SK-N-MC (cell line): Measurements from ENCODE around the gene FILIP1.

Source experiments
- EZH2 ChIP-seq: fragments of 200-600 bp; sonication (generic); IDR thresholded peaks from one replicate; pipeline ENCODE4 v1.6.1; 2017; ENCODE audit warnings: antibody characterized with exemption
- FOXP2 ChIP-seq: optimal IDR thresholded peaks from 2 replicates; pipeline ENCODE3; 2011; ENCODE audit warnings: mild to moderate bottlenecking, moderate library complexity; ENCODE audit not compliant: insufficient read depth; ENCODE audit errors: extremely low read length, control extremely low read depth
- POLR2AphosphoS5 ChIP-seq: IDR thresholded peaks from 2 replicates; pipeline ENCODE4 v1.6.1; 2012; ENCODE audit warnings: mild to moderate bottlenecking, low read depth, low read length, borderline replicate concordance

- TF ChIP-seq POLR2AphosphoS5 (no peak), EZH2 (no peak), FOXP2 (no peak)
Observed at GRCh38 chr6:75543311-75543710, 49.7 kb upstream of the FILIP1 start.
